GM21528 (cell line): ENCODE results near the gene PHLDB3.
"Not testable (repeated sequence)": the region's sequence is repeated elsewhere in the genome, so short reads cannot be mapped to it uniquely, and the experiment has no call there.

Source experiments
- ATAC-seq: cut with Tn5 transposase; IDR thresholded peaks from one replicate; pipeline ENCODE4 v1.9.1; 2021; ENCODE audit warnings: mild to moderate bottlenecking, moderate library complexity; ENCODE audit not compliant: unreplicated experiment, low FRiP score

The PHLDB3 gene

DNA sequence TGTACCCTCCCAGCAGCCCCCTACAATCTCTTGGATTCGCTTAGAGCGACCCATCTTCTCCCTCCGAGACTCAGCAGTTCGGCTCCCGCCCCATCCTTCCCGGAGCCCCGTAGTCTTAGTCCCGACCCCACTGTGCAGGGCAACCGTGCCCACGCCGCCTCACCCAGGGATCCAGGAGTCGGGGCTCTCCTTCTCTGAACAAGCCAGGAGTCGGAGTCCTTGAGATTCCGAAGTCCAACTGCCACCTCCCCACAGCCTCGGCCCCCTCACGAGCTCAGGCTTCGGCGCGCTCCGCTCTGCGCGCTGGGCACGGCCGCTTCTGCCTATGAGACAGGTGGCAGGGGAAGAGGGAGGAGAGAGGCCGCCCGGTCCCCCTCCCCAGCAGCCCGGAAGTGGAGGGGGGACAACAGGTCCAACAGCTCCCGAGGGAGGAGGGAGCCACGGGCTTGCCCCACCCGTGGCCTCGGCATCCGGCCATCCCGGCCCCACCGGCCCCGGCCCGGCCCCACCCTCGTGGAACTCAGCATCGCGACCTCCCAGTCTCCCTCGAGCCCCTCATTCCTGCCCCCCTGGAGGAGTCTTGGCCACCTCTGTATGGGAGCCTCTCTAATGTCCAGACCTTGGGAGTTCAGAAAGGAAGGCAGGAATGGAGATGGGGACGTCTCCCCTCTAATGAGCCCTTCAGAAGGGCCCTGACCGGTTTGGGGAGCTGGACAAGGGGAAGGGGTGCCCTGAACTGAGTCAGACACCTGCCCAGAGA is at the start of gene PHLDB3:
PHLDB3 (minus strand) TSS at position 321 of the 760 bp plus-strand sequence. CDS start 628 bp downstream, outside the sequence.
- ATAC-seq: peak; percentile 28

DNA sequence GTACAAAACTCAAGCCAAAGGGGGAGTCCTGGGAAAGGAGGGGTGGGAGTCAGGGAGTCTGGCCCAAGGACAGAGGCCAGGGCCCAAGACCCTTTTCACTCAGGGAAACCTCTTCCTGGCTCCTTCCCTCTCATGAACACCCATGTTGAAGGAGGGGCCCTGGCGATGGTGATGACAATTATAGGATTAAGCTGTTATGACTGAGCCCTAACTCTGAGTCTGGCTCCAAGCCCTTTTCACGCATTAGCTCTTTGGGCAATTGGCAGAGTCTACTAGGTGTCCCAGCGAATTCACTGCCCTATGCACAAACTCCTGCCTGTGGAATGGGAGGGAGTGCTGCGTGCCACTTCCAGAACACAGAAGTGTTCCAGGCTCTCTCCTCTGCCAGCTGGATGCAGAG is 49.1 kb upstream of the PHLDB3 start:
- ATAC-seq: no peak

DNA sequence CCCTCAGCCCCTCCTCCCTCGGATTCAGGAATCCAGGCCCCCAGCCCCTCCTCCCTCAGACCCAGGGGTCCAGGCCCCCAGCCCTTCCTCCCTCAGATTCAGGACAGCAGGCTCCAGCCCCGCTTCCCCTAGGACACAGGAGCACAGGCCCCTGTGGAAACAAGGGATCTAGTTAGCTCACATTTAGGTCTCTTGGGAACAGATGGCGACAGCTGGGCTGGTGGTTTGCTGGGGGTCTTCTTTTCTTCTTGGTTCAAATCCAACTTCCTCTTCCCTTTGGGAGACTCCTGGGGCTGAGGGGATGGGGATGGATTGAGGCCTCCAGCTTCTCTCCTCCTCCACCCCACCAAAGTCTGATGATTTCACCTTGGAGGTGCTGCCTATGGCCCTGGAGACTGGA is 48.1 kb upstream of the PHLDB3 start:
- no peak for ATAC-seq

DNA sequence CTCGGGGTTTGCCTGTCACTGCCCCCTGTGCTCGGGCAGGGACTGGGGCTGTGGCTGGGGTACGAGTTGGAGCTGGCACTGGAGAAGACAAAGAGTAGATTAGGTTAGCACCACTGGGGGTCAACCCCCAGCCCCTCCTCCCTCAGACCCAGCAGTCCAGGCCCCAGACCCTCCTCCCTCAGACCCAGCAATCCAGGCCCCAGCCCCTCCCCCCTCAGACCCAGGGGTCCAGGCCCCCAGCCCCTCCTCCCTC is 47.6 kb upstream of the PHLDB3 start:
- ATAC-seq: no peak

GRCh38 chr19:43551399-43552197 is 47.1 kb upstream of the PHLDB3 start:
- ATAC-seq: no peak

DNA sequence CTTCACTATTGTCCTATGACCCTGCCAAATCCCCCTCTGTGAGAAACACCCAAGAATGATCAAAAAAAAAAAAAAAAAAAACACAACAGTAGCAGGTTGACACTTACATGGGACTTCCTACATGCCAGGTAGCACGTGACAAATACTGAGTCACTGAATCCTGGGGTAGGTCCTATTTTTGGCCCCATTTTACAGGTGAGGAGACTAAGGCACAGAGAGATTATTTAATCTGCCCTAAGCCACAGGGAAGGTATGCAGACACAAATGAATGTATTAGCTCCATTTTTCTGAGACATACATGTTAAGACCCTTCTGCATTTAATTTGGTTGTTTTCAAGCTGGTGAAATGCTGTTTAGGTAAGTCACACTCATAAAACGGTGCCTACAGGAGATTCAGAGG is 44.2 kb upstream of the PHLDB3 start:
- no peak for ATAC-seq

DNA sequence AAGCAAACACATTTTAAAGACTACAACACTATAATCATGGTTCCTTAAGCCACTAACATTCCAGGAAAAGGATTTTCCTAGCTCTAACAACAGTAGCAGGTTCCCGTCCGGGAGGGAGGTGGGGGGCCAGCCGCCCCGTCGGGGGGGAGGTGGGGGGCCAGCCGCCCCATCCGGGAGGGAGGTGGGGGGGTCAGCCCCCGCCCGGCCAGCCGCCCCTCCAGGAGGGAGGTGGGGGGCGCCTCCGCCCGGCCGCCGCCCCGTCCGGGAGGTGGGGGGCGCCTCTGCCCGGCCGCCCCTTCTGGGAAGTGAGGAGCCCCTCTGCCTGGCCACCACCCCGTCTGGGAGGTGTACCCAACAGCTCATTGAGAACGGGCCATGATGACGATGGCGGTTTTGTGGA is 43.4 kb upstream of the PHLDB3 start:
- ATAC-seq: not testable (repeated sequence)

DNA sequence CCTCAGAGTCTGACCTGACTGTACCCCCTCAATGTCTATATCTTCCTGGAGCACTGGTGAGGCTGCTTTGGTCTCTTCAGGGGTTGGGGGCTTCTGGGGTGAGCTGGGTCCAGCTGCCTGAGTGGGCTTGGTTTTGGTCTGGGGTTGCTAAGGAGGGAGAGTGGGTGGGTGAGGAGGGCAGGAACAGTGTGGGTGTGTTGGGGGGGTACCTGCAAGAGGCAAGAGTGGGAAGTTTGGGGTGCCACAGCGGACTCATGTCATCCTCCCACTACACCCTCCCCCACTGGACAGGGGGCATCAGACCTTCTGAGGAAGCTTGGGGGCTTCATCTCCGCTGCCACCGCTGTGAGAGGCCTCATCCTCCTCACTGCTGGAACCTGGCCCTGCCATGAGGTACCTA is 42.0 kb upstream of the PHLDB3 start:
- no peak for ATAC-seq

- ATAC-seq: no peak
Measured at GRCh38 chr19:43545981-43546380, 41.4 kb upstream of the PHLDB3 start.

- no peak for ATAC-seq
Measured at GRCh38 chr19:43545276-43545675, 40.7 kb upstream of the PHLDB3 start.

DNA sequence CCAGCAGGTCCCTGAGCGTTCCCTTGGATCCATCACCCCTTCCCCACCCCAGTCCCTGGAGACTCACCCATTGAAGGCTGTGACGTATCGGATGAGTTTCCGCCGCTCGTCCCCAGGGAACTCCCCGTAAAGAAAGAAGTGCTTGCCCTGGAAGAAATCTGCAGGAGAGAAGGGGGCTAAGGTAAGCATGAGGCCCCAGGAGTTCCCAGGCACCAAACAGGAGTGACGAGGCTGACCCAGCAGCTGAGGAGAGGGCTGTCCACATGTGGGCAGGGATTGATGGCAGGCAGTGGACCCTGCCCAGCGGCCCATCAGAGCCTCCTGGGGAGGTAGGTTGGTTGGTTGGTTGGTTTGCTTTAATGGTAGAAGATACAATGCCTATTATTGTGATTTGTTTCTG is 39.5 kb upstream of the PHLDB3 start:
- no peak for ATAC-seq

DNA sequence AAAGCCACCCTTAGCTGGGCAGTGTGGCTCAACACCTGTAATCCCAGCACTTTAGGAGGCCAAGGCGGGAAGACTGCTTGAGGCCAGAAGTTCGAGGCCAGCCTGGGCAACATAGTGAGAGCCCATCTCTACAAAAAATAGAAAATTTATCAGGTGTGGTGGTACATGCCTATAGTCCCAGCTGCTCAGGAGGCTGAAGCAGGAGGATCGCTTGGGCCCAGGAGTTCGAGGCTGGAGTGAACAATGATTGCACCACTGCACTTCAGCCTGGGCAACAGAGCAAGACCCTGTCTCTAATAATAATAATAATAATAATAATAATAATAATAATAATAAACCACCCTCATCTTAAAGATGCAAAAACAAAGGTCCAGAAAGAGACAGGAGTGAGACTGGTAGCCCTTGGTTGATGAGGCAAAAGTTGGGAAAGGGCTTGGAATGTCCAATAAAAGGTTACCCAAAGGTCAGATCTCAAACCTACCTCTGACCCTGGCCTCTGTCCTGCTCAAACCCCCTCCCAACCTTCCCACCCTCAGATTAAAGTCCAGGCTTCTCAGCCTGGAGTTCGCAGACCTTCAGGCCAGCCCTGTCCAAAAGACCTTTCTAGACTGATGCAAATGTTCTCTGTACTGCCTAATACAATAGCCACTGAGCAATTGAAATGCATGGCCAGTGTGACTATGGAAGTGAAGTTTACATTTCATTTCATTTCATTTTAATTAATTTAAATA is 37.5 kb upstream of the PHLDB3 start:
- ATAC-seq: no peak

DNA sequence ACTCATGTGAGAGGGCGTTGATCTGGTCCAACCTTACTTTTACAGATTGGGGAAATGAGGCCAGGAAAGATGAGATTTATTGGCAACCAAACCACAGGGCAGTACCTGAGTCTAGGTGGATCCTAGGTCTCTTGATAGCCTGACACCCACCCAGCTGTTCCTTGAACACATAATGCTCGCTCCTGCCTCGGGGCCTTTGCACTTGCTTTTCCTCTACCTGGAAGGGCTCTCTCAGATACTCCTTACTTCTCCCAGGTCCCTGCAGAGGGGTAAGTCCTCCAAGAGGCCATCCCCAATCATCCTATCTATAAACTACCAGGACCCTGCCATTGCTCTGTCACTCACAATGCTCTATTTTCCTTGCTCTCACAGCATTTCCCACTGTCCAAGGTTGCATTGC is 35.8 kb upstream of the PHLDB3 start:
- ATAC-seq: no peak

GRCh38 chr19:43538922-43539321 is 34.4 kb upstream of the PHLDB3 start:
- no peak for ATAC-seq

DNA sequence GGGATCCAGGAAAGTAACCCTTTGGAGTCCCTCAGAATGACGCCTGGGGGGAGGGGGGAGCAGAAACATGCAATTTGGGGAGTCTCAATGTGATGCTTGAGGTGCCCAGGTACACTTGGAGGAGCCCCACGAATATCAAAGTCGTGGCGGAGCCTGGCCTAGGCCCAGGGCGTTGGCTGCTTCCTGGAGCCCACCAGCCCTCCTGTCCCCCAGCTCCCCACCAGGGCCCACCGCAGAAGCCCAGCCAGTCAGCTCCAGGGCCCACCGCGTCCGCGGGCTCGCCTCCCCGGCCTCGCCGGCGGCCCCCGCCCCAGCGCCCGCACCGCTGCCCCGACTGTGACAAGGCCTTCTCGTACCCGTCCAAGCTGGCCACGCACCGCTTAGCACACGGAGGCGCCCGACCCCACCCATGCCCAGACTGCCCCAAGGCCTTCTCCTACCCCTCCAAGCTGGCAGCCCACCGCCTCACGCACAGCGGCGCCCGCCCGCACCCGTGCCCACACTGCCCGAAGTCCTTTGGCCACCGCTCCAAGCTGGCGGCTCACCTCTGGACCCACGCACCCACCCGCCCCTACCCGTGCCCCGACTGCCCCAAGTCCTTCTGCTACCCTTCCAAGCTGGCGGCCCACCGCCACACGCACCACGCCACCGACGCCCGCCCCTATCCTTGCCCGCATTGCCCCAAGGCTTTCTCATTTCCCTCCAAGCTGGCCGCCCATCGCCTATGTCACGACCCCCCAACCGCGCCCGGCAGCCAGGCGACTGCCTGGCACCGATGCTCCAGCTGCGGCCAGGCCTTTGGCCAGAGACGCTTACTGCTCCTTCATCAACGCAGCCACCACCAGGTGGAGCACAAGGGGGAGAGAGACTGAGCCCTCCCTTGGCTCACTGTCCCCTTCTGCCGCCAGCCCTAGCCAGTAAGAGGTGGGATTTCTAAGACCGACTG is 30.5 kb upstream of the PHLDB3 start:
- ATAC-seq: no peak

DNA sequence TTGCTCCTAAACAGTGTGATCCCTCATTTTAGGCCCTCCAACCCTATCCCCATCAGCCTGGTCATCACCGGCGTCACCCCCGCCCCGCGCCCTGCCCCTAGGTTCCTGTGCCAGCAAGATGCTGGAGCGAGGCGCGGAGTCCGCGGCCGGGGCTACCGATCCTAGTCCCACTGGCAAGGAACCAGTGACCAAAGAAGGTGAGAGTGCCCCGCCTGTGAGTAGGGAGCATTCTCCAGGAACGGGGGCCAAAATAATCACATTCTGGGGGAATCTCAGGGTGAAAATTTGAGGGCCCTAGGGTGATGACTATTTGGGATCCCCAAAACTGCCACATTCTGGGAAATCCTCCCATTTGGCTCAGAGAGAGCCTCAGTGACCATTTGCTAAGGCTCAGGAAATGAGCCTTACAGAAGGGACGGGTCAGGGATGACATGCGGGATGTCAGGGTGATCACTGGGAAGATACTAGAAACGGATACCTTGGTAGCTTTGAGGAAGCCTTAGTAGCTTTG is 29.8 kb upstream of the PHLDB3 start:
- no peak for ATAC-seq

DNA sequence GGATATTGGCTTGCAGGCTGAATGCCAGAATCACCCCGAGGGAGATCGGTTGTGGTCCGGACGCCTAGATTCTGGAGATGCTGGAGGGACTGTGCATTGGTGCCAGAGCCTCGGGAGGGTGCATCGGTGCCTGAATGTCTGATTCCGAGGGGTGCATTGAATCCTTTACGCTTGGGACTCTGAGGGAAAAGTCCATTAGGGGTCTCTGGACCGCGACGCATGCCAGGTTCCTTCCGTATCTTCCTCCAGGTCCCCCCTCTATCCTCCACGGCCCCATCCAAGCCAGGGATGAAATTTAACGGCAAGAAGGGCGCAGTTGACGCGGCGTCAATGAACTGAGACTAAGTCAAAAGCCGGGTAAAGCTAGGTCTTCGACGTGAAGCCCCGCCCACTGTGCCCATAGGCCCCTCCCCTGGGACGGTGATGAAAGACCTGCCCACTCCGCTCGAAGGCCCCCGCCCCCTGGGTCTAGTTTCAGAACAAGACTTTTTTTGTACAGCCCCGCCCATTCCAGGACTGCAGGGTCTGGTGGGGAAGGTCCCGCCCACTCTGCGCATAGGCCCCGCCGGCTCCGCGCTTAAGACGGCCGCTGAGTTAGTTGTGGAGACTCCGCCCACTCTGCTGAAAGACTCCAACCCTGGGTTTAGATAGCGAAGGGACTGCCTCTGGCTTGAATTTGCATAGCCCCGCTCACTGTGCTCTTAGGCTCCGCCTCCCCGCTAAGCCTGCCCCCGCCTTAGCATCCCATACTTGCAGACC is 29.2 kb upstream of the PHLDB3 start:
- peak; percentile 57 for ATAC-seq

GRCh38 chr19:43532962-43533545 is 28.5 kb upstream of the PHLDB3 start, which contains the start of gene ZNF575:
TSS of gene ZNF575 (plus strand) at chr19:43533188. CDS start at chr19:43534423, 1,235 bp downstream.
- peak; percentile 60 for ATAC-seq

DNA sequence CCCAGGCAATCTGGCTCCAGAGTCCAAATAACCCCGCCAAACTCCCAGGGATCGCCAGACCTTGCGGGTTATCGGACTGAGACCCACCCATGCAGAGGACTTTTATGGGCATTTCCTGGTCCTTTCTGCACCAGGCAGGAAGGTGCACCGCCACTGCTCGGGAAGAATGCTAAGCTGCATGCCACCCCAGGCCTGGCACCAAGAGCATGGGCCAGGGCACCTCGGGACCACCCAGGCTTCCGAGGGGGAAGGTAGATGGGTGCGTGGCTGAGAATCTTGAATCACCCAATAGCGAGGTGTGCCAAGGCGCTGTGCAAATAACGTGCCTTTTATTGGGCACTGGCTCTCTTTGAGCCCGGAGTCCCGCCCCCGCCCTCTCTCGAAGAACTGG is 28.0 kb upstream of the PHLDB3 start:
- peak; percentile 13 for ATAC-seq
